Lower leg skin (tissue), 4 donors: ENCODE data around the gene UGT1A5. TPM values are rescaled to one million over a fixed set of nuclear protein-coding genes. Genes with fewer than 3 reads are reported as not detected.

Experiments used
- DNase-seq, 2 donors: peaks; one replicate each; pipeline ENCODE4 v3.0.0-alpha.2; 2019; ENCODE audit warnings: low spot score in 2 of 2
- H3K4me3 ChIP-seq: fragments of 200-600 bp; sonication (generic); 2 replicates; pipeline ENCODE4 v1.5.1; 2017; ENCODE audit warnings: mild to moderate bottlenecking, low read depth; ENCODE audit not compliant: poor library complexity, severe bottlenecking
- POLR2A ChIP-seq, 2 donors: fragments of 450-650 bp; IDR thresholded peaks; one replicate each; pipeline ENCODE4 v1.6.1; 2016 to 2017; ENCODE audit warnings: antibody characterized with exemption in 2 of 2, mild to moderate bottlenecking in 1 of 2, moderate library complexity in 1 of 2
- WGBS, 2 donors: methylation state at CpG; one replicate each; pipeline ENCODE4 v1.1.5; 2018; 5-methylcytosine and 5-hydroxymethylcytosine counted together
- intact Hi-C: fragments of 100-400 bp; cut with DNase I; formaldehyde crosslinking; loops from one replicate; pipeline ENCODE4 v1.15.0; 2023; ENCODE audit warnings: low total_unique reads
- total RNA-seq, 4 donors: library from RNA; depleted of rRNA; stranded (reverse); fragments of >200 nt; gene quantifications; one replicate each; pipeline ENCODE4 v1.1.0, GENCODE V29; 2016
- TF ChIP-seq, protein P1 (sequence below), 3 donors: fragments of 450-650 bp; IDR thresholded peaks; one replicate each; pipeline ENCODE4 v1.5.1; 2016; ENCODE audit warnings: antibody characterized with exemption in 3 of 3, mild to moderate bottlenecking in 3 of 3, moderate library complexity in 2 of 3

UGT1A5 gene
- total RNA-seq = 1 to 10 TPM in 1 of 4 donors, under 1 TPM in 2, not detected in 1; 0.32 to 1.7 (median 0.80) TPM

DNA sequence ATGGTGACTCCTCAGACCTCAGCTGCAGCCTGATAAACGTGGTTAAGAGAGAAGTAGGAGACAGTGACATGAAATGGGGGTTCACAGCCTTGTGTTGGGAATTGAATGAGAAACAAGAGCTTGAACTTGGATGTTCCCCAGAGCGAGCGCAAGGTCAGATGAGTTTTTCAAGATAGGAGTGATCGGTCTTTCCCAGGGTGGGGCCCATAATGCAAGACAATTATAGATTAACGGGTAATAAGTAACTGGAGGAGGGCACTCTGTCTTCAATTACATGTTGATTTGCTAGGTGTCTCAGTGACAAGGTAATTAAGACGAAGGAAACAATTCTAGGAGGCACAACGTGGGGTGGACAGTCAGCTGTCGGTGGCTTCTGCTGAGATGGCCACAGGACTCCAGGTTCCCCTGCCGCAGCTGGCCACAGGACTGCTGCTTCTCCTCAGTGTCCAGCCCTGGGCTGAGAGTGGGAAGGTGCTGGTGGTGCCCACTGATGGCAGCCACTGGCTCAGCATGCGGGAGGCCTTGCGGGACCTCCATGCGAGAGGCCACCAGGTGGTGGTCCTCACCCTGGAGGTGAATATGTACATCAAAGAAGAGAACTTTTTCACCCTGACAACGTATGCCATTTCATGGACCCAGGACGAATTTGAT lies at the start of gene UGT1A5:
Gene UGT1A5, plus strand, starts transcription at position 297 of the 651 bp plus-strand sequence. Its CDS starts 85 bp downstream, at position 382.
- TF ChIP-seq POLR2A (IDR thresholded peaks at IDR 0.05) = no peak
- TF ChIP-seq, protein P1, sequence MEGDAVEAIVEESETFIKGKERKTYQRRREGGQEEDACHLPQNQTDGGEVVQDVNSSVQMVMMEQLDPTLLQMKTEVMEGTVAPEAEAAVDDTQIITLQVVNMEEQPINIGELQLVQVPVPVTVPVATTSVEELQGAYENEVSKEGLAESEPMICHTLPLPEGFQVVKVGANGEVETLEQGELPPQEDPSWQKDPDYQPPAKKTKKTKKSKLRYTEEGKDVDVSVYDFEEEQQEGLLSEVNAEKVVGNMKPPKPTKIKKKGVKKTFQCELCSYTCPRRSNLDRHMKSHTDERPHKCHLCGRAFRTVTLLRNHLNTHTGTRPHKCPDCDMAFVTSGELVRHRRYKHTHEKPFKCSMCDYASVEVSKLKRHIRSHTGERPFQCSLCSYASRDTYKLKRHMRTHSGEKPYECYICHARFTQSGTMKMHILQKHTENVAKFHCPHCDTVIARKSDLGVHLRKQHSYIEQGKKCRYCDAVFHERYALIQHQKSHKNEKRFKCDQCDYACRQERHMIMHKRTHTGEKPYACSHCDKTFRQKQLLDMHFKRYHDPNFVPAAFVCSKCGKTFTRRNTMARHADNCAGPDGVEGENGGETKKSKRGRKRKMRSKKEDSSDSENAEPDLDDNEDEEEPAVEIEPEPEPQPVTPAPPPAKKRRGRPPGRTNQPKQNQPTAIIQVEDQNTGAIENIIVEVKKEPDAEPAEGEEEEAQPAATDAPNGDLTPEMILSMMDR (IDR thresholded peaks at IDR 0.05) = no peak
- no peak for DNase-seq
- intact Hi-C loops = loop anchor here (5.0 kb wide), 1 partner anchor 230 kb away; no protein-coding TSS in a partner anchor
- no peak within 1 kb of the TSS for H3K4me3 ChIP-seq
- WGBS, 2 donors = 74 to 81% methylated on average over 14 of the region's 14 CpGs

DNA sequence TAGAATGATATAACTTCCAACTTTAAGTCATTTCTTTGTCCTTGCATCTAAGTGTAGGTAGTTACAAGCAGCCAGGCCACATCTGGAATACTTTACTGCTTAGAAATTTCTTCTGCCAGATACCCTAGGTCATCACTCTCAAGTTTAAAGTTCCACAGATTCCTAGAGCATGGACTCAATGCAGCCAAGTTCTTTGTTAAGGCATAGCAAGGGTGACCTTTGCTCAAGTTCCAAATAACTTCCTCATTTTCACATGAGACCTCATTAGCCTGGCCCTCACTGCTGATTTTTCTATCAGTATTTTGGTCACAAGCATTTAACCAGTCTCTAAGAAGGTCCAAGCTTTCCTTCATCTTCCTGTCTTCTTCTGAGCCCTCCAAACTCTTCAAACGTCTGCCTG lies 48.8 kb upstream of the UGT1A5 start:
- TF ChIP-seq, protein P1 (IDR thresholded peaks at IDR 0.05) = no peak
- no peak for TF ChIP-seq POLR2A (IDR thresholded peaks at IDR 0.05)
- intact Hi-C loops = no loop called here
- H3K4me3 ChIP-seq = no peak overlapping the region
- 47 to 60% methylated on average over 1 of the region's 1 CpG for WGBS, 2 donors
- DNase-seq = no peak

DNA sequence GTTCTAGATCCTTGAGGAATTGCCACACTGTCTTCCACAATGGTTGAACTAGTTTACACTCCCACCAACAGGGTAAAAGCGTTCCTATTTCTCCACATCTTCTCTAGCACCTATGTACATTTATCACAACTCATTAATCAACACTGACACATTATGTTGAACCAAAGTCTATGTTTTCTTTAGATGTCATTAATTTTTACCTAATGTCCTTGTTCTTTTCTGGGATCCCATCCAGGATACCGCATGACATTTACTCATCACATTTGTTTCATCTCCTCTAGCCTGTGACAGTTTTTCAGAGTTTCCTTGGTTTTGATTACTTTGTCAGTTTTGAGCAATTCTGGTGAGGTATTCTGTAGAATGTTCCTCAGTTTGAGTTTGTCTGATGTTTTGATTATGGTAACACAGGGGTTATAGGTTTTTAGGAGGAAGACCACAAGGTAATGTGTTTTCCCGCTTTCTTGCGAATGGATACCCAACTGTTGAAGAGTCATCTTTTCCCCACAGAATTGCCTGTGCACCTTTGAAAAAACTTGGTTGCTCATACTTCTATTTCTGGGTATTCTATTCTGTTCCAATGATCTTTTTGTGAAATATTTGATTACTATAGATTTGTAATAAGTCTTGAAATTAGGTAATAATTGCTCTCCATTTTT lies 44.0 kb upstream of the UGT1A5 start:
- TF ChIP-seq, protein P1 (IDR thresholded peaks at IDR 0.05) = no peak
- TF ChIP-seq POLR2A (IDR thresholded peaks at IDR 0.05) = no peak
- no peak for DNase-seq
- WGBS, 2 donors = 76 to 79% methylated on average over 4 of the region's 4 CpGs
- no peak overlapping the region for H3K4me3 ChIP-seq
- intact Hi-C loops = no loop called here

DNA sequence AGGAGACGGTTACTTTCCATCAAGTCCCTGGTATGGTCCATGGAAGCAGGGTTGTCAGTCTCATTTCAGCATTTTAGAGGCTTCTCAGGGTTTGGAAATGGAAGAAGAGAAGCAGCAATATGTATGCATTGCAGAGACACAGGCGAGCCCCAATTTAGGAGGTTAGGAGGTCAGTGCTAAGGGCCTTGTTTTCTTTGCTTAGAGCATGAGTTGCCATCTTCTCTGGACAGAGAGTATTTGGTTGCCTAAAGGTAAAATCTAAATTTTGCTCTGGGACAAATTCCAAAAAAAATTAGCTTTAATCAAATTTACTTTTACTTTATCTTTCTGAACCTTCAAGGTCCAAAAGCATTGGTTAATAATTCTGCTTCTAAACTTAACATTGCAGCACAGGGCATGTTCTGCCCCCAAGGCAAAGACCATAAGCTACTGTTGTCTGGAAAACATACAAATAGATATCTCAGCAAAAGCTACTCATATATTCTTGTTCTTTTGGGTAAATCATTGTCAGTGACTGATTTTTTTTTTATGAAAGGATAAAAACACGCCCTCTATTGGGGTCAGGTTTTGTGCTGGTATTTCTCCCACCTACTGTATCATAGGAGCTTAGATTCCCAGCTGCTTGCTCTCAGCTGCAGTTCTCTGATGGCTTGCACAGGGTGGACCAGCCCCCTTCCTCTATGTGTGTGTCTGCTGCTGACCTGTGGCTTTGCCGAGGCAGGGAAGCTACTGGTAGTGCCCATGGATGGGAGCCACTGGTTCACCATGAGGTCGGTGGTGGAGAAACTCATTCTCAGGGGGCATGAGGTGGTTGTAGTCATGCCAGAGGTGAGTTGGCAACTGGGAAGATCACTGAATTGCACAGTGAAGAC lies 41.2 kb upstream of the UGT1A5 start, which contains the start of gene UGT1A9:
Gene UGT1A9, plus strand, starts transcription at position 609 of the 872 bp plus-strand sequence. Its CDS starts 37 bp downstream, at position 646.
- intact Hi-C loops = no loop called here
- H3K4me3 ChIP-seq = no peak within 1 kb of the TSS
- no peak for TF ChIP-seq POLR2A (IDR thresholded peaks at IDR 0.05)
- TF ChIP-seq, protein P1 (IDR thresholded peaks at IDR 0.05) = no peak
- 77 to 81% methylated on average over 5 of the region's 5 CpGs for WGBS, 2 donors
- DNase-seq = no peak

DNA sequence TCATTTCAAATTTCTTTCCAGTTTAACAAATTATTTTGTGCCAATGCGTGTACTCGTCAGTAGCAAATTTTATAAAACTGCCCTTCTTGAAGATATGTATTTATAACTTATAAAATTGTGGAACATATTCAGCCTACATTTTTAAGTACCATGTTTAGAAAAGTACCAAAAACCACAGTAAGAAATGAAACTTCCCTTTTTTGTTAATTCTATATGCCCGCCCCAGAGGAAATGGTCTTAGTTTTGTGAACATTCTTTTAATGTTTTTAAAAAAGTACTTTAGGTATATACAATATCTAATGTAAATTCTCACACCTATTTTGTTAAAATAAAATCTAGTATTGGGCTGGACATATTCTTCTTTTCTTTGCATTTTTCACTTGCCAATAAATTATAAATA lies 39.8 kb upstream of the UGT1A5 start:
- no peak for TF ChIP-seq POLR2A (IDR thresholded peaks at IDR 0.05)
- TF ChIP-seq, protein P1 (IDR thresholded peaks at IDR 0.05) = no peak
- 70 to 90% methylated on average over 3 of the region's 3 CpGs for WGBS, 2 donors
- intact Hi-C loops = no loop called here
- H3K4me3 ChIP-seq = no peak overlapping the region
- no peak for DNase-seq
